ENCODE data around the gene DKK3.

The DKK3 gene

DNA sequence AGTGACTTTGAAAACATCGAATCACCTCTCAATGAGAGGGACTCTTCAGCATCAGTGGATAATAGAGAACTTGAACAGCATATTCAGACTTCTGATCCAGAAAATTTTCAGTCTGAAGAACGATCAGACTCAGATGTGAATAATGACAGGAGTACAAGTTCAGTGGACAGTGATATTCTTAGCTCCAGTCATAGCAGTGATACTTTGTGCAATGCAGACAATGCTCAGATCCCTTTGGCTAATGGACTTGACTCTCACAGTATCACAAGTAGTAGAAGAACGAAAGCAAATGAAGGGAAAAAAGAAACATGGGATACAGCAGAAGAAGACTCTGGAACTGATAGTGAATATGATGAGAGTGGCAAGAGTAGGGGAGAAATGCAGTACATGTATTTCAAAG lies 65.8 kb downstream of the DKK3 start:
- DNase-seq (ENCODE audit: low read depth) = no peak
- H3K4me3 ChIP-seq (ENCODE audit: low read depth, low read length) = no peak overlapping the region
- TF ChIP-seq, protein P1, sequence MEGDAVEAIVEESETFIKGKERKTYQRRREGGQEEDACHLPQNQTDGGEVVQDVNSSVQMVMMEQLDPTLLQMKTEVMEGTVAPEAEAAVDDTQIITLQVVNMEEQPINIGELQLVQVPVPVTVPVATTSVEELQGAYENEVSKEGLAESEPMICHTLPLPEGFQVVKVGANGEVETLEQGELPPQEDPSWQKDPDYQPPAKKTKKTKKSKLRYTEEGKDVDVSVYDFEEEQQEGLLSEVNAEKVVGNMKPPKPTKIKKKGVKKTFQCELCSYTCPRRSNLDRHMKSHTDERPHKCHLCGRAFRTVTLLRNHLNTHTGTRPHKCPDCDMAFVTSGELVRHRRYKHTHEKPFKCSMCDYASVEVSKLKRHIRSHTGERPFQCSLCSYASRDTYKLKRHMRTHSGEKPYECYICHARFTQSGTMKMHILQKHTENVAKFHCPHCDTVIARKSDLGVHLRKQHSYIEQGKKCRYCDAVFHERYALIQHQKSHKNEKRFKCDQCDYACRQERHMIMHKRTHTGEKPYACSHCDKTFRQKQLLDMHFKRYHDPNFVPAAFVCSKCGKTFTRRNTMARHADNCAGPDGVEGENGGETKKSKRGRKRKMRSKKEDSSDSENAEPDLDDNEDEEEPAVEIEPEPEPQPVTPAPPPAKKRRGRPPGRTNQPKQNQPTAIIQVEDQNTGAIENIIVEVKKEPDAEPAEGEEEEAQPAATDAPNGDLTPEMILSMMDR (conservative IDR thresholded peaks at IDR 0.05; ENCODE audit: low read depth, low read length) = no peak

DNA sequence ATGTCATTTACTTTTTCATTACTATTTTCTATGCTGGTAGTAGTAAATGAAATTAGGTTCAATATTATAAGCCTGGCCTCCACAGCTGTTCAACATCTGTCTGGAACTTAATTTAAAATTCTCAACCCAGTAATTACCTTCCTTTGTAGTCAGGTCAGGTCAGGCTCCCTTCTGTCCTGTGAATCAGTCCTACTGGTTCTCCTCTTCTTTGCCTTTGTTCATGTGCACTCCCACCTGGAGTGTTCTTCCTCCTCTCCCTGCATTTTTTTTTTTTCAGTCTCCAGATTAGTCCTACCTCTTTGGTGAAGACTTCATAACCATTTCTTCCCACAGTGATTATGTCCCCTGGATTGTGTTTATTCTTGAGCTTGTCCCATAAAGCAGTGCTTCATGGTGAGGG lies 67.9 kb downstream of the DKK3 start:
- TF ChIP-seq, protein P1 (conservative IDR thresholded peaks at IDR 0.05; ENCODE audit: low read depth, low read length) = no peak
- H3K4me3 ChIP-seq (ENCODE audit: low read depth, low read length) = no peak overlapping the region

DNA sequence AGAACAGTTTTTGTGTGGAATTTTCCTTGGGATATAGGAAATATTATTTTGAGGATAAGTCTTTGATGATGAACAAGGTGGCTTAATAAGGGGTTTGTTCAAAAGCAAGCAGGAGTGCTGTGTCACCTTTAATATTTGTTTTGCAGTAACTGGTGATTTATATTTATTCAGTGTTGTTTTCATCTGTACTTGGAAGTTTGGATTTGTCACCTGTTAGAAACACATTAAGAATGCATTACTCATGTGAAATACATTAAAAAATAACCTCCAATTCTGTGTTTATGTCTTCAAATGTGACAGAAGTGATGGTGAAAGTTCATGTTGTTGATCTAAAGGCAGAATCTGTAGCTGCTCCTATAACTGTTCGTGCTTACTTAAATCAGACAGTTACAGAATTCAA lies 70.5 kb downstream of the DKK3 start:
- TF ChIP-seq, protein P1 (conservative IDR thresholded peaks at IDR 0.05; ENCODE audit: low read depth, low read length) = no peak
- H3K4me3 ChIP-seq (ENCODE audit: low read depth, low read length) = no peak overlapping the region
- peak; percentile 4 for DNase-seq (ENCODE audit: low read depth)

More for the DNA sequence above, 67.9 kb downstream of the DKK3 start:
- no peak for DNase-seq (ENCODE audit: low read depth)

DNA sequence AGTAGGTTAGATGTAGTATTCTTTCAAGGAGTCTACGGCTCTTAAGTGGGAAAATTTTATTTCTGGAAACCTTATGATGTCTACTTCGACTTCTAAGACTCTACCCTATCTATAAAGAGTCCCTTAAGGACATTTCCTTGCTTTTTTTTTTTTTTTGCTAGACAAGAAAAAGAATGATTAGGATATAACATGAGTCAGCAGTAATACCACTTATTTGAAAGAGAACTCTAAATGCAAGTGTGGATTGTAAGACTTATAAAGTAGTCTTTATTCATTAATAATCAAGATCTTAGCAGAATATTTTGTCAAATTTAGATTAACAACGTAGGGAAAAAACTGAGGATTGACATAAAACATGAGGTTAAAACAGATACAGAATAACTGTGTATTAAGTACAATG lies 71.0 kb downstream of the DKK3 start:
- no peak overlapping the region for H3K4me3 ChIP-seq (ENCODE audit: low read depth, low read length)
- TF ChIP-seq, protein P1 (conservative IDR thresholded peaks at IDR 0.05; ENCODE audit: low read depth, low read length) = no peak
- DNase-seq (ENCODE audit: low read depth) = no peak

DNA sequence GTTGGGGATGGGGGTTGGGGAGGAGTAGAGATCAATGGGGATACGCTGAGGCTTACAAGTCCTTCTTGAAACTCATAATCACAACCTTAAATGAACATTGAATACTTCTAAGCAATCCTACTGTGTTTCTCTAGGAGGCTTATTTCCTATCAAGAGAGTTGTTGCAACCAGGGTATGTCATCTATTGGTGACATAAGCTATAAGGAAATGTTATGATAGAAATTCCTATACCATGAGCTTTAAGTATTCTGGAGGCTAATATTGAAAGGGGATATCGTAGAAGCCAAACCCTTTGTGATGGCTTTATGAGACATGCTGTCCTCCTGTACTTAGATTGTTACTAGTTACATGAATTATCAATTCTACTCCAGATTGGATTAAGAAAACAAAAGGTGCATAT lies 72.9 kb downstream of the DKK3 start:
- H3K4me3 ChIP-seq (ENCODE audit: low read depth, low read length) = no peak overlapping the region
- TF ChIP-seq, protein P1 (conservative IDR thresholded peaks at IDR 0.05; ENCODE audit: low read depth, low read length) = no peak
- DNase-seq (ENCODE audit: low read depth) = no peak

DNA sequence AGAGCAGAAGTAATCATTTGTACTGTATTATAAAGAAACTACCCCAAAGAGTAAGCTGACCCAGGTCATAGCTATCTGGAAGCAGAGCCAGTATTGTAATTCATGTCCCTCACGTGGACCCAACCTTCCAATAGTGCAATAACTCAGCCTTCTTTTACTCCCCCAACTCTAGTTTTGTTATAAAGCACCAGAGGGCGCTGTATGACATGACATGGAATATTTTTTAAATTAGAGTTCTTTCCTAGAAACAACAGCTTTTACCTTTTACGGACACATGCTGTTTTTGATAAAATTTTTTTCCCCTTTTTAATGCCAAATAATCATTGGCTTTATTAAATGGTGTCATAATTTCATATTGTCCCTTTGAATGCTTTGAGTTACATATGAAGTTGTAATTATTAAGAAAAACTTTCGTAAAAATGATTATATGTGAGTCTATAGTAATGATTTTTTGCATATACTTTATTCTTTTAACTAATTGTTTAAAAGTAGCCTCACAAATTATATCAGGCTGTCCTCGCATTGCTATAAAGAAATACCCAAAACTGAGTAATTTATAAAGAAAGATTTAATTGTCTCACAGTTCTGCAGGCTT lies 76.9 kb downstream of the DKK3 start:
- DNase-seq (ENCODE audit: low read depth) = peak; percentile 86
- H3K4me3 ChIP-seq (ENCODE audit: low read depth, low read length) = no peak overlapping the region
- TF ChIP-seq, protein P1 (conservative IDR thresholded peaks at IDR 0.05; ENCODE audit: low read depth, low read length) = peak; percentile 66

DNA sequence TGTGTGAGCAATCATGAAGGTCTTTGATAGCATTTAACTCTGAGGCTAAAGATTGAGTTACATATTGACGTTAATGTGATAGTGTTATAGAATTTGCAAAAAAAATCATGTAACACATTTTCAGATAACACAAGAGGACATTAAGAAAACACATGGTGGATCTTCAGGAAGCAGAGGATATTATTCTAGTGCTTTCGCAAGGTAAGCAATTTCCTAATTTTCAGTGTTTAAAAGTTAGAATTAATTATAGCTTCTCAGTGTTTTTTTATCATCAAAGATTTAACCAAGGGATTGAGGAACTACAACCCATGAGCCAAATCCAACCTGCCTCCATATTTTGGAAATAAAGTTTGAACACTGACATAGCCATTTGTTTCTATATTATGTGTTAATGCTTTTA lies 78.5 kb downstream of the DKK3 start:
- no peak overlapping the region for H3K4me3 ChIP-seq (ENCODE audit: low read depth, low read length)
- TF ChIP-seq, protein P1 (conservative IDR thresholded peaks at IDR 0.05; ENCODE audit: low read depth, low read length) = no peak
- no peak for DNase-seq (ENCODE audit: low read depth)

Measured in choroid plexus epithelial cell (primary cell).